GM23338 (cell line): ENCODE measurements around the gene CBFA2T3. TPM values are rescaled to one million over a fixed set of nuclear protein-coding genes. Genes with fewer than 3 reads are reported as not detected.

Experiments
- ATAC-seq: fragments of 200-7000 bp; cut with Tn5 transposase; 3 replicates; pipeline ENCODE4 v1.9.1; 2020
- DNase-seq: peaks from one replicate; pipeline ENCODE4 v3.0.0-alpha.2; 2015; ENCODE audit warnings: low spot score
- H2AFZ ChIP-seq: fragments of 200-600 bp; sonication (generic); 2 replicates; pipeline ENCODE4 v1.8.0; 2016; ENCODE audit warnings: antibody characterized with exemption, mild to moderate bottlenecking, moderate library complexity
- H3F3A ChIP-seq: fragments of 200-600 bp; sonication (generic); replicated peaks from 2 replicates; pipeline ENCODE4 v1.8.0; 2017; ENCODE audit warnings: antibody characterized with exemption, mixed run types, low read depth
- H3K27ac ChIP-seq: fragments of 200-600 bp; sonication (generic); 2 replicates; pipeline ENCODE4 v1.6.1; 2016; ENCODE audit warnings: low read depth
- H3K27me3 ChIP-seq: fragments of 200-600 bp; sonication (generic); 2 replicates; pipeline ENCODE4 v1.8.0; 2016; ENCODE audit warnings: mild to moderate bottlenecking, mixed run types, moderate library complexity; ENCODE audit not compliant: insufficient read depth
- H3K36me3 ChIP-seq: fragments of 200-600 bp; sonication (generic); 2 replicates; pipeline ENCODE4 v1.8.0; 2016; ENCODE audit warnings: mild to moderate bottlenecking; ENCODE audit not compliant: insufficient read depth
- H3K4me1 ChIP-seq: fragments of 200-600 bp; sonication (generic); 2 replicates; pipeline ENCODE4 v1.8.0; 2016; ENCODE audit warnings: mild to moderate bottlenecking, moderate library complexity; ENCODE audit not compliant: insufficient read depth
- H3K4me2 ChIP-seq: fragments of 200-600 bp; sonication (generic); 2 replicates; pipeline ENCODE4 v1.7.1; 2017; ENCODE audit warnings: mixed run types
- H3K4me3 ChIP-seq: fragments of 200-600 bp; sonication (generic); 2 replicates; pipeline ENCODE4 v1.6.1; 2016; ENCODE audit warnings: mixed run types
- H3K79me2 ChIP-seq: fragments of 200-600 bp; sonication (generic); replicated peaks from 2 replicates; pipeline ENCODE4 v1.8.0; 2017; ENCODE audit warnings: mild to moderate bottlenecking; ENCODE audit not compliant: insufficient read depth
- H3K9me2 ChIP-seq: fragments of 200-600 bp; sonication (generic); 2 replicates; pipeline ENCODE4 v1.8.0; 2017; ENCODE audit not compliant: insufficient read depth
- H4K20me1 ChIP-seq: fragments of 200-600 bp; sonication (generic); replicated peaks from 2 replicates; pipeline ENCODE4 v1.8.0; 2017; ENCODE audit warnings: mild to moderate bottlenecking; ENCODE audit not compliant: insufficient read depth
- H3K27ac Mint-ChIP-seq: 2 replicates; pipeline ENCODE4 v1.8.0; 2020; ENCODE audit warnings: inconsistent platforms, mild to moderate bottlenecking, moderate library complexity, mixed read lengths
- H3K27me3 Mint-ChIP-seq: 3 replicates; pipeline ENCODE4 v1.8.0; 2022; ENCODE audit warnings: low read depth, mild to moderate bottlenecking, moderate library complexity, mixed read lengths, inconsistent platforms; ENCODE audit not compliant: insufficient read depth, poor library complexity
- H3K36me3 Mint-ChIP-seq: 3 replicates; pipeline ENCODE4 v1.8.0; 2021; ENCODE audit warnings: low read depth, mild to moderate bottlenecking, inconsistent platforms, moderate library complexity, mixed read lengths
- H3K4me1 Mint-ChIP-seq: 3 replicates; pipeline ENCODE4 v1.8.0; 2020; ENCODE audit warnings: mild to moderate bottlenecking, inconsistent platforms, mixed read lengths
- H3K4me3 Mint-ChIP-seq: 3 replicates; pipeline ENCODE4 v1.8.0; 2021; ENCODE audit warnings: moderate library complexity, mild to moderate bottlenecking, inconsistent platforms, mixed read lengths
- H3K9me3 Mint-ChIP-seq: 3 replicates; pipeline ENCODE4 v1.8.0; 2020; ENCODE audit warnings: moderate library complexity, mild to moderate bottlenecking, inconsistent platforms, mixed read lengths
- CREB1 ChIP-seq: fragments of 250-450 bp; sonication (Bioruptor Pico); IDR thresholded peaks from 2 replicates; pipeline ENCODE4 v1.5.0; 2020; ENCODE audit warnings: low read depth, mild to moderate bottlenecking, moderate library complexity
- CTCF ChIP-seq, 2 experiments: fragments of 200-600 bp in 1 of 2; sonication (generic) in 1 of 2; conservative IDR thresholded peaks; 2 replicates each; pipeline versions ENCODE4 v1.5.1 to v1.6.1; 2016 to 2017; ENCODE audit warnings: antibody characterized with exemption in 2 of 2, low read depth in 2 of 2, mild to moderate bottlenecking in 2 of 2, moderate library complexity in 1 of 2
- EZH2 ChIP-seq: fragments of 200-600 bp; sonication (generic); IDR thresholded peaks from one replicate; pipeline ENCODE4 v1.8.0; 2017; ENCODE audit warnings: antibody characterized with exemption, mild to moderate bottlenecking, low read depth; ENCODE audit not compliant: unreplicated experiment
- JUNB ChIP-seq: IDR thresholded peaks from one replicate; pipeline ENCODE4 v1.6.1; 2016; ENCODE audit warnings: antibody characterized with exemption; ENCODE audit not compliant: unreplicated experiment
- NANOG ChIP-seq: IDR thresholded peaks from 2 replicates; pipeline ENCODE4 v1.6.1; 2016; ENCODE audit warnings: antibody characterized with exemption, borderline replicate concordance
- POLR2AphosphoS5 ChIP-seq: IDR thresholded peaks from 2 replicates; pipeline ENCODE4 v1.6.1; 2016; ENCODE audit warnings: antibody characterized with exemption, low read depth
- REST ChIP-seq: IDR thresholded peaks from one replicate; pipeline ENCODE4 v1.6.1; 2018; ENCODE audit warnings: antibody characterized with exemption; ENCODE audit not compliant: unreplicated experiment
- STAT1 ChIP-seq: IDR thresholded peaks from one replicate; pipeline ENCODE4 v1.6.1; 2016; ENCODE audit warnings: antibody characterized with exemption; ENCODE audit not compliant: unreplicated experiment
- ZNF462 ChIP-seq: fragments of 250-450 bp; sonication (Bioruptor Pico); IDR thresholded peaks from 2 replicates; pipeline ENCODE4 v1.5.0; 2020; ENCODE audit warnings: mild to moderate bottlenecking, moderate library complexity
- polyA plus RNA-seq: library from polyadenylated mRNA; unstranded; fragments of >200 nt; fragmentation: Nextera tagmentation; extraction: Ambion mirVana; gene quantifications from 2 replicates; pipeline ENCODE4 v1.2.1, GENCODE V29; 2016
- total RNA-seq: library from RNA; depleted of rRNA; stranded (reverse); fragments of >200 nt; shearing (Covaris generic); gene quantifications from 2 replicates; pipeline ENCODE4 v1.2.3, GENCODE V29; 2014

Gene CBFA2T3
- total and polyA plus RNA-seq, 2 experiments from 2014 or later, result 0.87 to 1.5 TPM

GRCh38 chr16:88959022-88959421, 18.0 kb downstream of the CBFA2T3 start (continued):
- TF ChIP-seq REST (no peak), JUNB (no peak), NANOG (no peak), ZNF462 (no peak)

DNA sequence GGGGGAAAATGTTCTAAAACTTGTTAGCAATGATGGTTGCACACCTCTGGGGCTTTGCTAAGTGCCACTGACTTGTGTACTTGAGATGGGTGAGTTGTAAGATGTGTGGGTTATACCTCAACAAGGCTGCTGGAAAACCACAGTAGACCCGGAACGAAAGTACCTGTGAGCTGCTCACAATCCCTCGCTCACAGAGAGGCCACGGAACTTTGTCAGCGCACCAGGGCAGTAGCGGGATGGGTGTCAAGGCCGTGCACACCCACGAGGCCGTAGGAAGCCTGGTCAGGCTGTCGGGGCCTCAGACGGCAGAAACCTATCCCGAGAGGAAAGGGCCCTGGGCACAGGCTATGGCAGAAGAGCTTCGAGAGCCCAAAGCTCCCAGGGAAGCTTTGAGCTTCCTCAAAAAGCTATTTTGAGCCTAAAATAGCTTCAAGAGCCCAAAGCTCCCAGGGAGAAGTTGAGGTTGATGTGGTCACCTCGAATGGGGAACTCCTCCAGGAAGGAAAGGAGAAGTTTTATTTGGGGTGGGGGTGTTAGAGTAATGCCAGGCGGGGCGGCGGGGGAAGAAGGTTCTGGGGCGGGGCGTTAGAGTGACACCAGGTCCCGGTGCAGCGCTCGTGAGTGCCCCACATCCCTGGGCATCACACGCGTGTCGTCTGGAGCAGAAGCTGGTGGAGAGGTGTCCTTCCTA, 19.0 kb downstream of the CBFA2T3 start:
- Histone ChIP-seq H3K9me2 (no peaks in the 10 kb centered on the region), H3K27ac (no peak overlapping the region), H3K4me3 (no peak overlapping the region), H3K27me3 (no peaks in the 10 kb centered on the region), H3K79me2 (no peaks in the 10 kb centered on the region), H4K20me1 (no peaks in the 10 kb centered on the region), H3K36me3 (no peaks in the 10 kb centered on the region), H2AFZ (no peak overlapping the region), H3F3A (no peaks in the 10 kb centered on the region), H3K4me1 (no peaks in the 10 kb centered on the region), H3K4me2 (no peak overlapping the region)
- Mint-ChIP-seq H3K4me1 (no peaks in the 10 kb centered on the region), H3K9me3 (no peaks in the 10 kb centered on the region), H3K27ac (no peak overlapping the region), H3K36me3 (no peaks in the 10 kb centered on the region), H3K27me3 (peaks cover 3% of the 10 kb centered on the region), H3K4me3 (no peak overlapping the region)
- no peak for DNase-seq
- no peak for ATAC-seq
- TF ChIP-seq CTCF (conservative IDR thresholded peaks at IDR 0.05; ENCODE audit: low read depth in 2 of 2) (no peak), REST (no peak), POLR2AphosphoS5 (no peak), EZH2 (no peak), CREB1 (CRISPR knock-in tag) (no peak), STAT1 (no peak), JUNB (no peak)
